HFF-Myc (cell line): Measurements from ENCODE around the gene GATB.
A peak's percentile ranks its signal among the peaks of the same experiment; 100 is the strongest.

Experiments used
- DNase-seq: peaks from one replicate; pipeline ENCODE4 v3.0.0-alpha.2; 2011; ENCODE audit warnings: low read depth; ENCODE audit errors: extremely low read depth
- H3K4me3 ChIP-seq: replicated peaks from 2 replicates; pipeline ENCODE4 v1.5.1; 2011; ENCODE audit warnings: low read depth, mild to moderate bottlenecking, control low read depth, low read length
- CTCF ChIP-seq: IDR thresholded peaks from 2 replicates; pipeline ENCODE4 v1.5.1; 2012; ENCODE audit warnings: mild to moderate bottlenecking, low read depth, low read length, control low read depth; ENCODE audit errors: missing control alignments

GATB gene

GRCh38 chr4:151753056-151753455, 7.8 kb downstream of the GATB start:
- H3K4me3 ChIP-seq, result no peak overlapping the region
- TF ChIP-seq CTCF, result no peak
- DNase-seq, result no peak

- DNase-seq, result no peak
- no peak overlapping the region for H3K4me3 ChIP-seq
- no peak for TF ChIP-seq CTCF
Observed at GRCh38 chr4:151750156-151750555, 10.7 kb downstream of the GATB start.

- no peak overlapping the region for H3K4me3 ChIP-seq
- DNase-seq, result no peak
- TF ChIP-seq CTCF, result no peak
Observed at GRCh38 chr4:151745481-151746231, 15.2 kb downstream of the GATB start.

- TF ChIP-seq CTCF, result no peak
- peak; percentile 79 for DNase-seq
- no peak overlapping the region for H3K4me3 ChIP-seq
Observed at GRCh38 chr4:151744614-151745013, 16.2 kb downstream of the GATB start.

- DNase-seq, result no peak
- no peak overlapping the region for H3K4me3 ChIP-seq
- no peak for TF ChIP-seq CTCF
Observed at GRCh38 chr4:151743894-151744293, 16.9 kb downstream of the GATB start.

GRCh38 chr4:151743128-151743854, 17.5 kb downstream of the GATB start:
- TF ChIP-seq CTCF, result no peak
- no peak overlapping the region for H3K4me3 ChIP-seq
- no peak for DNase-seq
